Testis (tissue), 2 donors: ENCODE data around the gene SOD3.

Source experiments
- CTCF ChIP-seq, 3 experiments: fragments of 450-650 bp in 2 of 3; fragments of 200-600 bp in 1 of 3; sonication (generic) in 1 of 3; IDR thresholded peaks; one replicate each; pipeline ENCODE4 v1.5.1; 2016 to 2019; ENCODE audit warnings: antibody characterized with exemption in 3 of 3, mild to moderate bottlenecking in 2 of 3, moderate library complexity in 1 of 3
- POLR2A ChIP-seq: fragments of 450-650 bp; IDR thresholded peaks from one replicate; pipeline ENCODE4 v1.6.1; 2017; ENCODE audit warnings: antibody characterized with exemption, mild to moderate bottlenecking, moderate library complexity

- TF ChIP-seq CTCF (IDR thresholded peaks at IDR 0.05) (no peak), POLR2A (no peak)
Measured at GRCh38 chr4:24795666-24796381, 451 bp downstream of the SOD3 start.
